ENCODE measurements around the gene GRAMD2A.
A peak's percentile ranks its signal among the peaks of the same experiment; 100 is the strongest.

GRAMD2A gene

DNA sequence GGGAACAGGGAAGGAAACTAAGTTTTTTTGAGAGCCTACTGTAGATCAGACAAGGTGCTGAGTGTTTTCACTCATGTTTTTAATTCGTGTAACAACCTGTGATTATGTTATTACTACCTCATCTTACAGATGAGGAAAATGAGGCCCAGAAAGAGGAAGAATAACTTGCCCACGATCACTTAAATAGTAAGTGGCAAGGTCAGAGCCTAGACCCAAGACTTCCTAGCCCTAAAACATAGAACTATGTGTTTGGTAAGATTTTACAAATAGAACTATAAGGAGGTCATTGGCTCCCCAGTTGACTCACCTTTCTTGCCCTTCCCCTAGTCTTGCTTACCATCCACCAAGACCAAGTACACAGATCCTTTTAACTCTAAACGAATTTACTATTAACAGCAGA, 65.7 kb downstream of the GRAMD2A start:
- Histone ChIP-seq H3K4me2 (ENCODE audit: low read length) (peak overlapping the region; percentile 21; the same call in 1 of the 2 replicates), H3K9ac (ENCODE audit: low read length) (no peak overlapping the region), H3K27me3 (ENCODE audit: insufficient read depth, low read length) (no peaks in the 10 kb centered on the region), H3K36me3 (ENCODE audit: insufficient read depth, low read length) (no peaks in the 10 kb centered on the region), H3K9me2 (ENCODE audit: low read depth, low read length) (no peaks in the 10 kb centered on the region), H3F3A (ENCODE audit: insufficient read depth, low read length) (no peaks in the 10 kb centered on the region), H3K9me3 (ENCODE audit: low read length) (no peaks in the 10 kb centered on the region), H3K4me1 (ENCODE audit: insufficient read depth, low read length, severe bottlenecking) (peaks cover 38% of the 10 kb centered on the region), H3K27ac (ENCODE audit: low read depth, low read length, poor library complexity, severe bottlenecking) (peak overlapping the region; percentile 63), H3K4me3 (ENCODE audit: low read depth, low read length, poor library complexity, severe bottlenecking) (no peak overlapping the region), H3K79me2 (ENCODE audit: insufficient read depth, low read length) (no peaks in the 10 kb centered on the region), H4K20me1 (ENCODE audit: insufficient read depth, low read length) (no peaks in the 10 kb centered on the region), H2AFZ (ENCODE audit: low read length) (no peak overlapping the region)
- TF ChIP-seq, protein P1, sequence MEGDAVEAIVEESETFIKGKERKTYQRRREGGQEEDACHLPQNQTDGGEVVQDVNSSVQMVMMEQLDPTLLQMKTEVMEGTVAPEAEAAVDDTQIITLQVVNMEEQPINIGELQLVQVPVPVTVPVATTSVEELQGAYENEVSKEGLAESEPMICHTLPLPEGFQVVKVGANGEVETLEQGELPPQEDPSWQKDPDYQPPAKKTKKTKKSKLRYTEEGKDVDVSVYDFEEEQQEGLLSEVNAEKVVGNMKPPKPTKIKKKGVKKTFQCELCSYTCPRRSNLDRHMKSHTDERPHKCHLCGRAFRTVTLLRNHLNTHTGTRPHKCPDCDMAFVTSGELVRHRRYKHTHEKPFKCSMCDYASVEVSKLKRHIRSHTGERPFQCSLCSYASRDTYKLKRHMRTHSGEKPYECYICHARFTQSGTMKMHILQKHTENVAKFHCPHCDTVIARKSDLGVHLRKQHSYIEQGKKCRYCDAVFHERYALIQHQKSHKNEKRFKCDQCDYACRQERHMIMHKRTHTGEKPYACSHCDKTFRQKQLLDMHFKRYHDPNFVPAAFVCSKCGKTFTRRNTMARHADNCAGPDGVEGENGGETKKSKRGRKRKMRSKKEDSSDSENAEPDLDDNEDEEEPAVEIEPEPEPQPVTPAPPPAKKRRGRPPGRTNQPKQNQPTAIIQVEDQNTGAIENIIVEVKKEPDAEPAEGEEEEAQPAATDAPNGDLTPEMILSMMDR (IDR thresholded peaks at IDR 0.05; ENCODE audit: low read length) = no peak
- no peak for TF ChIP-seq EZH2 (IDR thresholded peaks at IDR 0.05; ENCODE audit: borderline replicate concordance, low read length)

DNA sequence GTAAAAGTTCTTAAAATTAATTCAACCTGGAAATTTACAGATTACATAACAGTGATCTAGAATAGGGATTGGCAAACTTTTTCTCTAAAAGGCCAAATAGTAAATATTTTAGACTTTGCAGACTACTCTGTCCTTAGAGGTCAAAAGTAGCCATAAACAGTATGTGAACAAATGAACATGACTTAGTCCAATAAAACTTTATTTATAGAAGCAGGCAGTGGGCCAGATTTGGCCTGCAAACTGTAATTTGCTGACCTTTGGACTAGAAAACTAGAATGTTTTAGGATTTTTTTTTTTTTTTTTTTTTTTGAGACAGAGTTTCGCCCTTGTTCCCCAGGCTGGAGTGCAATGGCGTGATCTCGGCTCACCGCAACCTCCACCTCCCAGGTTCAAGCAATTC, 67.3 kb downstream of the GRAMD2A start:
- no peaks in the 10 kb centered on the region for H4K20me1 ChIP-seq (ENCODE audit: insufficient read depth, low read length)
- no peak overlapping the region for H3K4me3 ChIP-seq (ENCODE audit: low read depth, low read length, poor library complexity, severe bottlenecking)
- H3F3A ChIP-seq (ENCODE audit: insufficient read depth, low read length) = no peaks in the 10 kb centered on the region
- no peaks in the 10 kb centered on the region for H3K9me2 ChIP-seq (ENCODE audit: low read depth, low read length)
- TF ChIP-seq, protein P1 (IDR thresholded peaks at IDR 0.05; ENCODE audit: low read length) = no peak
- no peak for TF ChIP-seq EZH2 (IDR thresholded peaks at IDR 0.05; ENCODE audit: borderline replicate concordance, low read length)
- peaks cover 22% of the 10 kb centered on the region for H3K4me1 ChIP-seq (ENCODE audit: insufficient read depth, low read length, severe bottlenecking)
- no peaks in the 10 kb centered on the region for H3K27me3 ChIP-seq (ENCODE audit: insufficient read depth, low read length)
- H3K27ac ChIP-seq (ENCODE audit: low read depth, low read length, poor library complexity, severe bottlenecking) = no peak overlapping the region
- H2AFZ ChIP-seq (ENCODE audit: low read length) = no peak overlapping the region
- no peaks in the 10 kb centered on the region for H3K9me3 ChIP-seq (ENCODE audit: low read length)
- no peak overlapping the region for H3K9ac ChIP-seq (ENCODE audit: low read length)
- H3K79me2 ChIP-seq (ENCODE audit: insufficient read depth, low read length) = no peaks in the 10 kb centered on the region
- no peak overlapping the region for H3K4me2 ChIP-seq (ENCODE audit: low read length)
- no peaks in the 10 kb centered on the region for H3K36me3 ChIP-seq (ENCODE audit: insufficient read depth, low read length)

DNA sequence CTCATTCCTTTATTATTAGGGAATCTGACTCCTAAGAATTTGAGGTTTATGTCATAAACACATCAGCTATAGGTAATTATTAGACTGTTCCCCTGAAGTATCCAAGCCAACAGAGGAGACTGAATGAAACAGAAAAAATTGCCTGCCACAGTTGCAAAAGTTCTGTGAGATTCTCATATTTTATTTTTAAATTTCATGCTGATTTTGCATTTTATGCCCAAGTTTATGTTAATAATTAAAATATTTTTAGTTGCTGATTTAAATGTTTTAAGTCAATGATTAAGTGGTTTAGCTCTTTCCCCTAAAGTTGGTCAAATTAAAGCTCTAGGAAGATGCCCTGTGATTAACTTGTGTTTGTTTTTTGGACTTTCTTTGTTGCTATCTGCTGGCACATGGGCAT, 69.2 kb downstream of the GRAMD2A start:
- no peak overlapping the region for H3K4me2 ChIP-seq (ENCODE audit: low read length)
- H3K9me3 ChIP-seq (ENCODE audit: low read length) = no peaks in the 10 kb centered on the region
- no peak overlapping the region for H2AFZ ChIP-seq (ENCODE audit: low read length)
- no peak overlapping the region for H3K27ac ChIP-seq (ENCODE audit: low read depth, low read length, poor library complexity, severe bottlenecking)
- H3K4me1 ChIP-seq (ENCODE audit: insufficient read depth, low read length, severe bottlenecking) = peaks cover 25% of the 10 kb centered on the region
- H3F3A ChIP-seq (ENCODE audit: insufficient read depth, low read length) = no peaks in the 10 kb centered on the region
- no peaks in the 10 kb centered on the region for H3K79me2 ChIP-seq (ENCODE audit: insufficient read depth, low read length)
- no peaks in the 10 kb centered on the region for H3K36me3 ChIP-seq (ENCODE audit: insufficient read depth, low read length)
- no peak overlapping the region for H3K4me3 ChIP-seq (ENCODE audit: low read depth, low read length, poor library complexity, severe bottlenecking)
- H4K20me1 ChIP-seq (ENCODE audit: insufficient read depth, low read length) = no peaks in the 10 kb centered on the region
- H3K27me3 ChIP-seq (ENCODE audit: insufficient read depth, low read length) = no peaks in the 10 kb centered on the region
- no peak overlapping the region for H3K9ac ChIP-seq (ENCODE audit: low read length)
- no peaks in the 10 kb centered on the region for H3K9me2 ChIP-seq (ENCODE audit: low read depth, low read length)
- TF ChIP-seq, protein P1 (IDR thresholded peaks at IDR 0.05; ENCODE audit: low read length) = no peak
- no peak for TF ChIP-seq EZH2 (IDR thresholded peaks at IDR 0.05; ENCODE audit: borderline replicate concordance, low read length)
